Measurements from ENCODE around the gene MT1H. TPM values are rescaled to one million over a fixed set of nuclear protein-coding genes. Genes with fewer than 3 reads are reported as not detected.

Gene MT1H
- total RNA-seq, 1 donor from 2014 or later, result not detected

DNA sequence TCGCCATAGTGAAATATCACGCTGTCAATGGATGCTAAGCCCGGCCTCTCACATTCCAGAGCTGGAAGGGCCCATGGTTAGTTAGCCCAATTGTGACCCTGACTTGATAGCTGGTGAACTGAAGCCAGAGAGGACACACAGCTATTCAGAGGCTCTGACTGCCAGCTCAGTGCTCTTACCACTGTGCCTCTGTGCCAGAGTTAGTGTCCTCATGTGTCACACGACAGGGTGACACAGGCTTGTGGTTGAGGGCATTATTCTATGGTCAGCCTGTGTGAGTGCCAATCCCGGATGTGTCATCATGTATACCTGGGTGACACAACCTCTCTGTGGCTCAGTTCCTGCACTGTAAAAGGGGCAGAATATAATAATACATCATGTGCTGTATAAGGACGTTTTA lies 10.2 kb downstream of the MT1H start:
- TF ChIP-seq, protein P1, sequence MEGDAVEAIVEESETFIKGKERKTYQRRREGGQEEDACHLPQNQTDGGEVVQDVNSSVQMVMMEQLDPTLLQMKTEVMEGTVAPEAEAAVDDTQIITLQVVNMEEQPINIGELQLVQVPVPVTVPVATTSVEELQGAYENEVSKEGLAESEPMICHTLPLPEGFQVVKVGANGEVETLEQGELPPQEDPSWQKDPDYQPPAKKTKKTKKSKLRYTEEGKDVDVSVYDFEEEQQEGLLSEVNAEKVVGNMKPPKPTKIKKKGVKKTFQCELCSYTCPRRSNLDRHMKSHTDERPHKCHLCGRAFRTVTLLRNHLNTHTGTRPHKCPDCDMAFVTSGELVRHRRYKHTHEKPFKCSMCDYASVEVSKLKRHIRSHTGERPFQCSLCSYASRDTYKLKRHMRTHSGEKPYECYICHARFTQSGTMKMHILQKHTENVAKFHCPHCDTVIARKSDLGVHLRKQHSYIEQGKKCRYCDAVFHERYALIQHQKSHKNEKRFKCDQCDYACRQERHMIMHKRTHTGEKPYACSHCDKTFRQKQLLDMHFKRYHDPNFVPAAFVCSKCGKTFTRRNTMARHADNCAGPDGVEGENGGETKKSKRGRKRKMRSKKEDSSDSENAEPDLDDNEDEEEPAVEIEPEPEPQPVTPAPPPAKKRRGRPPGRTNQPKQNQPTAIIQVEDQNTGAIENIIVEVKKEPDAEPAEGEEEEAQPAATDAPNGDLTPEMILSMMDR (IDR thresholded peaks at IDR 0.05; ENCODE audit: borderline replicate concordance), result no peak
- peaks cover 67% of the 10 kb centered on the region for H3K4me1 ChIP-seq

DNA sequence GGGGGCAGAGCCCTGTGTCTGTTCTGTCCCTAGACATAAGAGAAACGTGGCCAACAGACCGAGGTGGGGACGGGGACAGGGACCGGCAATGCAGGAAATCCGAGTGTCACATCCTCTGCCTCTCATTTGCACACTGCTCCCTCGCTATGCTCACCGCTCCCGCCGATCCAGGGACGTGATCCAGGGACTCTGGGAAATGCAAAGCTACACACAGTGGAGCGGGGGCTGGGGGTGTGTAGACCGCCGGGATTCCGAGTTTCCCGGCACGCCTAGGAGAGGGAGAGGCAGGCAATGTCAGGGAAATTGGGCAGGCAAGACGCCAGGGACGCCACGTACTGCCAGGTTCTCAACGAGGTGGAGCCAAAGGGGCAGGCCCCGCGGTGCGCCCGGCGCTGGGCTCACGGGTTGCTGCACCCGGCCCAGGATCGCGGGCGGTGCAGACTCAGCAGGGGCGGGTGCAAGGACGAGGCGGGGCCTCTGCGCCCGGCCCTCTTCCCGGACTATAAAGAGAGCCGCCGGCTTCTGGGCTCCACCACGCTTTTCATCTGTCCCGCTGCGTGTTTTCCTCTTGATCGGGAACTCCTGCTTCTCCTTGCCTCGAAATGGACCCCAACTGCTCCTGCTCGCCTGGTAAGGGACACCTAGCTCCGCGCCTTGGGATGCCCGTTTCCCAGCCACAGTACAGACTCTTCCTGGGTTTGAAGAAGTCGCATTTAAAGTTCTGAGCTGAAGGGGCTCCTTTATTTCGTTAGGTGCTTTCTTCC lies 12.5 kb downstream of the MT1H start, which contains the start of gene MT1X:
TSS of gene MT1X (plus strand) at position 532 of the 764 bp plus-strand sequence. CDS start at position 603, 71 bp downstream.
- intact Hi-C loops (cut with micrococcal nuclease), result no loop called here
- Histone ChIP-seq H3K4me1 (peaks cover 67% of the 10 kb centered on the region), H3K27me3 (ENCODE audit: low read depth) (no peaks in the 10 kb centered on the region), H3K9me3 (replicated peaks) (peaks cover 7% of the 10 kb centered on the region), H3K4me3 (peak within 1 kb of the TSS; percentile 80), H3K36me3 (no peaks in the 10 kb centered on the region), H3K27ac (replicated peaks) (peak within 1 kb of the TSS; percentile 94)
- peak; percentile 96 for DNase-seq
- TF ChIP-seq, protein P1 (IDR thresholded peaks at IDR 0.05; ENCODE audit: borderline replicate concordance), result no peak

More for the DNA sequence above, 10.2 kb downstream of the MT1H start:
- intact Hi-C loops (cut with micrococcal nuclease), result no loop called here
- H3K27ac ChIP-seq (replicated peaks), result peak overlapping the region; percentile 94
- H3K4me3 ChIP-seq, result no peak overlapping the region
- H3K9me3 ChIP-seq (replicated peaks), result no peaks in the 10 kb centered on the region
- no peak for DNase-seq
- H3K36me3 ChIP-seq, result no peaks in the 10 kb centered on the region
- H3K27me3 ChIP-seq (ENCODE audit: low read depth), result peaks cover 23% of the 10 kb centered on the region

DNA sequence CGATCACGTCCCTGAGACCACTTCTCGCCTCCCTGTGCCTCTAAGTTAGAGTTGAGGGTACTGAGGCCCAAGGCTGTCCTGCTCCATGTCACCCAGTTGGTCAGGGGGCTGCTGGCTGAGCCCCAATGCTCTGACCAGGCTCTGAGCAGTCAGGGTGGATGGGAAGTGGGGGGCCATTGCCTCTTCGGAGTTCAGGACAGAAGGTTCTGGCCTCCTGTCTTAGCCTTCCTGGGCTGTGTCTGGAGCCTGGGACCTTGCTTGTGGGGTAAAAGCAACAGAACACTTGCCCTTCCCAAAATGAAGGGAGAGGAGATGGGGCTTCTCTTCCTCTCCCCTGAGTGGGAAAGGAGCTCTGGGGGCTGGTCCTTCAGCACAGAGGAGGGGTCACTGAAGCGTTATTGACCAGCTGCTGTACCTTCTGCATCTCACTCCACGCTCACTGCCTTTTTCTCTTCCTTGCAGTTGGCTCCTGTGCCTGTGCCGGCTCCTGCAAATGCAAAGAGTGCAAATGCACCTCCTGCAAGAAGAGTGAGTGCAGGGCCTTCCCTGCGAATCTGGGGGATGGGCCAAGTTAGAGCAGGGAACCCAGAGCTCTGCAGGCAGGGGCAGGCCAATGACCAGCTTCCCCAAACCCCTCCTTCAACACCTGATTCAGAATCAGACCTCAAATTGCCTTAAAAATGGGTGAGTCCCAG lies 13.2 kb downstream of the MT1H start:
- peak overlapping the region; percentile 80 for H3K4me3 ChIP-seq
- H3K4me1 ChIP-seq, result peaks cover 67% of the 10 kb centered on the region
- TF ChIP-seq, protein P1 (IDR thresholded peaks at IDR 0.05; ENCODE audit: borderline replicate concordance), result no peak
- peak overlapping the region; percentile 94 for H3K27ac ChIP-seq (replicated peaks)
- H3K9me3 ChIP-seq (replicated peaks), result peaks cover 7% of the 10 kb centered on the region
- no peak for DNase-seq
- no peaks in the 10 kb centered on the region for H3K36me3 ChIP-seq
- intact Hi-C loops (cut with micrococcal nuclease), result no loop called here
- H3K27me3 ChIP-seq (ENCODE audit: low read depth), result no peaks in the 10 kb centered on the region

DNA sequence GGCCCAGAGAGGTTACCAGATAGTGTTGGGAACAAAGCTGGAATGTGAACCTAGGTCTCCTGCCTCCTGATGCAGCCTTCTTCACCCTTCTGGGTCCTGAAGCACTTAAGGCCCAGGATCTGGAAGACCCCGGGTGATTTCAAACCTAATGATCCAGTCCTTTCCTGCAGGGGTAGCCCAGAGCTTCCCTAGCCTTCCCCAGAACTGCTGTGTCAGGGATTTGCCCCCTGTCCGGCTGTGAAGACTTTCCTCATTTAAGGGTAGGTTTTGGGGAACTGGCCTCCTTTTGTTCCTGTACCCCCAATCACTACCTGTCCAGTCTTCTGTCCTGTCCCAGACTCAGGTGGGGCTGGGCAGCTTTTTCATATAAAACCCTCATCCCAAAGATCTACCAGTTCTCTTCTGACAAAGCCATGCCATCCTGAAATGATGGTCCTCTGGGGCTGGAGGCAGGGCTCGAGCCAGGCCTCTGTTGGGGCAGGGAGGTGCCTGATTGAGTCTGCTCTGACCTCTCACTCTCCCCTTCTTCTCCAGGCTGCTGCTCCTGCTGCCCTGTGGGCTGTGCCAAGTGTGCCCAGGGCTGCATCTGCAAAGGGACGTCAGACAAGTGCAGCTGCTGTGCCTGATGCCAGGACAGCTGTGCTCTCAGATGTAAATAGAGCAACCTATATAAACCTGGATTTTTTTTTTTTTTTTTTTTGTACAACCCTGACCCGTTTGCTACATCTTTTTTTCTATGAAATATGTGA lies 14.0 kb downstream of the MT1H start:
- Histone ChIP-seq H3K9me3 (replicated peaks) (peaks cover 7% of the 10 kb centered on the region), H3K36me3 (no peaks in the 10 kb centered on the region), H3K4me1 (peaks cover 66% of the 10 kb centered on the region), H3K27me3 (ENCODE audit: low read depth) (no peaks in the 10 kb centered on the region), H3K4me3 (peak overlapping the region; percentile 80), H3K27ac (replicated peaks) (peak overlapping the region; percentile 94)
- TF ChIP-seq, protein P1 (IDR thresholded peaks at IDR 0.05; ENCODE audit: borderline replicate concordance), result no peak
- no peak for DNase-seq
- intact Hi-C loops (cut with micrococcal nuclease), result no loop called here

DNA sequence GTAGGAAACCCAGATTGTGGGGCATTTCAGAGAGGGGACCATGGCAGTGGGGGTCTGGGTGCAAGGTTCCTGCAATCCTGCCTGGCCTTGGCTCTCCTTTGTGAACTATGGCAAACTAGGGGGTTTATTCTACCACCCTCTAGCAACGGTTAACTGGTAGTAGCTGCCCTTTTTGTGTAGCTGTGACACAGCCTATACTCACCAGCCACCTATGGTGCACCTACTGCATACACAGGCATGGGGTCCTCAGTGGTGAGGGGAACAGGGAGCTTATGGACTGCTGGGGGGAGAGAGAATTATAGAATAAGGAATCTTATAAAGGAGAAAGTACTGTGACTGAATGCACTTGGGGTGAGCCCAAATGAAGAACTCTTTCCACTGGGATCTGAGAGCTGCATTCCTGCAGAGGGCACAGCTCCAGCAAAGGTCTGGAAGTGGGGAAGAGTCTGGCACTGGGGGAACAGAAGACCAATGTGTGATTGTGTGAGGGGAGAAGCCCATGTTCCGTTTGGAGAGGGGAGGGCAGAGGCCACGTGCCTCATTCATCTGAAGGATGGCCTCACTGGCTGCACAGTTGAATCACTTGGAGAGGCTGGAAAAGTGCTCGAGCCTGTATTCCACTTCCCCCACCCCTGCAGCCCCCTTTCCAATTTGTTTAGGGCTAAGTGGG lies 14.8 kb downstream of the MT1H start:
- H3K36me3 ChIP-seq, result no peaks in the 10 kb centered on the region
- H3K4me3 ChIP-seq, result peak overlapping the region; percentile 80
- peaks cover 7% of the 10 kb centered on the region for H3K9me3 ChIP-seq (replicated peaks)
- no peaks in the 10 kb centered on the region for H3K27me3 ChIP-seq (ENCODE audit: low read depth)
- peak overlapping the region; percentile 94 for H3K27ac ChIP-seq (replicated peaks)
- intact Hi-C loops (cut with micrococcal nuclease), result no loop called here
- peaks cover 58% of the 10 kb centered on the region for H3K4me1 ChIP-seq
- DNase-seq, result no peak
- TF ChIP-seq, protein P1 (IDR thresholded peaks at IDR 0.05; ENCODE audit: borderline replicate concordance), result no peak
